H1 (cell line): ENCODE data around the gene ARHGAP32. TPM values are rescaled to one million over a fixed set of nuclear protein-coding genes. Genes with fewer than 3 reads are reported as not detected.

Experiments used
- CTCF ChIA-PET: fragments of 300-600 bp; sonication (Branson Sonifier 250); formaldehyde crosslinking; loops from one replicate; lab custom pipeline; 2021; ENCODE audit not compliant: partially characterized antibody; lab: Charles Lee
- POLR2A ChIA-PET: fragments of 300-600 bp; sonication (Branson Sonifier 250); formaldehyde crosslinking; loops from one replicate; lab custom pipeline; 2021; ENCODE audit warnings: inconsistent platforms; ENCODE audit not compliant: partially characterized antibody; lab: Charles Lee
- DNase-seq, 2 experiments: peaks; one replicate each; pipeline versions ENCODE4 v3.0.0 to v3.0.0-alpha.2; 2010 to 2022; ENCODE audit warnings: low spot score in 2 of 2, low read depth in 1 of 2, mixed read lengths in 1 of 2
- FAIRE-seq: peaks from 2 replicates; lab custom pipeline; 2011; peaks lifted over from hg19 to GRCh38; lab: Jason Lieb, UNC
- H2AFZ ChIP-seq: 2 replicates; pipeline ENCODE4 v1.8.1; 2012; ENCODE audit warnings: low read length, inconsistent platforms
- H2AK5ac ChIP-seq: 2 replicates; pipeline ENCODE4 v1.6.1; 2013; ENCODE audit warnings: low read depth, low read length
- H2BK120ac ChIP-seq: replicated peaks from 2 replicates; pipeline ENCODE3; 2013; ENCODE audit warnings: low read depth, low read length, inconsistent platforms
- H2BK12ac ChIP-seq: 2 replicates; pipeline ENCODE4 v1.6.1; 2013; ENCODE audit warnings: low read depth, low read length
- H2BK15ac ChIP-seq: 2 replicates; pipeline ENCODE4 v1.6.1; 2013; ENCODE audit warnings: low read length
- H2BK20ac ChIP-seq: 2 replicates; pipeline ENCODE4 v1.6.1; 2013; ENCODE audit warnings: low read length
- H2BK5ac ChIP-seq: 2 replicates; pipeline ENCODE4 v1.6.1; 2013; ENCODE audit warnings: low read depth, low read length
- H3K14ac ChIP-seq: 2 replicates; pipeline ENCODE4 v1.6.1; 2013; ENCODE audit warnings: inconsistent platforms; ENCODE audit not compliant: insufficient read length
- H3K18ac ChIP-seq: 2 replicates; pipeline ENCODE4 v1.6.1; 2013; ENCODE audit warnings: low read length; ENCODE audit errors: extremely low read depth
- H3K23ac ChIP-seq: 2 replicates; pipeline ENCODE4 v1.6.1; 2013; ENCODE audit warnings: inconsistent platforms; ENCODE audit not compliant: insufficient read length
- H3K23me2 ChIP-seq: 2 replicates; pipeline ENCODE4 v1.6.1; 2013; ENCODE audit warnings: low read depth, low read length
- H3K27ac ChIP-seq: 2 replicates; pipeline ENCODE4 v1.6.1; 2011; ENCODE audit warnings: low read depth, low read length, inconsistent platforms
- H3K27me3 ChIP-seq, 4 experiments: replicated peaks in 1 of 4; 1 replicate in 1 of 4; 2 replicates in 3 of 4; pipeline versions ENCODE4 v1.6.1 to v1.8.1; 2011 to 2013; ENCODE audit warnings: low read length in 3 of 4, mild to moderate bottlenecking in 3 of 4, inconsistent platforms in 2 of 4, mixed read lengths in 2 of 4, moderate library complexity in 1 of 4; ENCODE audit not compliant: control insufficient read depth in 3 of 4, insufficient read depth in 3 of 4; ENCODE audit errors: extremely low read depth in 1 of 4
- H3K36me3 ChIP-seq, 4 experiments: 2 replicates each; pipeline versions ENCODE4 v1.6.1 to v1.8.1; 2011 to 2013; ENCODE audit warnings: mild to moderate bottlenecking in 4 of 4, low read length in 3 of 4, moderate library complexity in 2 of 4, control low read depth in 1 of 4, inconsistent platforms in 1 of 4; ENCODE audit not compliant: insufficient read depth in 4 of 4, control insufficient read depth in 2 of 4
- H3K4ac ChIP-seq: replicated peaks from 2 replicates; pipeline ENCODE3; 2013; ENCODE audit warnings: low read length, low read depth, mixed read lengths, inconsistent platforms; ENCODE audit not compliant: insufficient read length
- H3K4me1 ChIP-seq, 4 experiments: replicated peaks in 1 of 4; 1 replicate in 1 of 4; 2 replicates in 3 of 4; pipeline versions ENCODE4 v1.6.1 to v1.8.1; 2011 to 2013; ENCODE audit warnings: low read length in 3 of 4, inconsistent platforms in 2 of 4, mixed read lengths in 1 of 4; ENCODE audit not compliant: insufficient read depth in 4 of 4, control insufficient read depth in 3 of 4
- H3K4me2 ChIP-seq, 2 experiments: 2 replicates each; pipeline versions ENCODE4 v1.6.1 to v1.8.1; 2011 to 2013; ENCODE audit warnings: low read depth in 2 of 2, low read length in 2 of 2, control low read depth in 1 of 2, inconsistent platforms in 1 of 2, mild to moderate bottlenecking in 1 of 2; ENCODE audit not compliant: insufficient read depth in 1 of 2
- H3K4me3 ChIP-seq, 4 experiments: fragments of 200-600, 300-600 bp in 1 of 4; sonication (generic), shearing (Covaris generic), sonication (Bioruptor Twin) in 1 of 4; 2 replicates each; pipeline versions ENCODE4 v1.5.1 to v1.8.1; 2011 to 2016; ENCODE audit warnings: low read length in 4 of 4, low read depth in 3 of 4, control low read depth in 2 of 4, inconsistent platforms in 2 of 4, mild to moderate bottlenecking in 2 of 4, mixed read lengths in 1 of 4, moderate library complexity in 1 of 4; ENCODE audit not compliant: insufficient read depth in 2 of 4; ENCODE audit errors: extremely low read depth in 1 of 4
- H3K56ac ChIP-seq: replicated peaks from 2 replicates; pipeline ENCODE3; 2013; ENCODE audit warnings: low read depth, mild to moderate bottlenecking, mixed read lengths, low read length, inconsistent platforms; ENCODE audit not compliant: insufficient read length
- H3K79me1 ChIP-seq: 2 replicates; pipeline ENCODE4 v1.6.1; 2013; ENCODE audit warnings: low read depth, low read length, control low read depth
- H3K79me2 ChIP-seq, 2 experiments: 2 replicates each; pipeline versions ENCODE4 v1.6.1 to v1.8.1; 2012 to 2013; ENCODE audit warnings: low read length in 2 of 2, mild to moderate bottlenecking in 2 of 2, inconsistent platforms in 1 of 2; ENCODE audit not compliant: insufficient read depth in 2 of 2, control insufficient read depth in 1 of 2
- H3K9ac ChIP-seq, 4 experiments: replicated peaks in 1 of 4; 1 replicate in 1 of 4; 2 replicates in 3 of 4; pipeline versions ENCODE4 v1.6.1 to v1.8.1; 2011 to 2013; ENCODE audit warnings: low read depth in 3 of 4, low read length in 3 of 4, control low read depth in 2 of 4, mild to moderate bottlenecking in 2 of 4, moderate library complexity in 2 of 4, inconsistent platforms in 1 of 4; ENCODE audit errors: extremely low read depth in 1 of 4
- H3K9me3 ChIP-seq, 2 experiments: 2 replicates each; pipeline versions ENCODE4 v1.6.1 to v1.8.1; 2012 to 2013; ENCODE audit warnings: mild to moderate bottlenecking in 2 of 2, moderate library complexity in 2 of 2, control low read depth in 1 of 2, inconsistent platforms in 1 of 2, low read depth in 1 of 2, low read length in 1 of 2, mixed read lengths in 1 of 2; ENCODE audit not compliant: insufficient read depth in 2 of 2
- H4K20me1 ChIP-seq, 2 experiments: replicated peaks in 1 of 2; 2 replicates each; pipeline versions ENCODE3 to v1.8.1; 2011 to 2013; ENCODE audit warnings: inconsistent platforms in 2 of 2, low read length in 2 of 2, mild to moderate bottlenecking in 1 of 2; ENCODE audit not compliant: insufficient read depth in 2 of 2, control insufficient read depth in 1 of 2
- H4K5ac ChIP-seq: 2 replicates; pipeline ENCODE4 v1.6.1; 2013; ENCODE audit warnings: low read length, low read depth, mixed read lengths, inconsistent platforms; ENCODE audit not compliant: insufficient read length
- H4K8ac ChIP-seq: 2 replicates; pipeline ENCODE4 v1.8.0; 2013; ENCODE audit warnings: mild to moderate bottlenecking, moderate library complexity, low read length, inconsistent platforms; ENCODE audit not compliant: insufficient read depth; ENCODE audit errors: extremely low read depth
- H4K91ac ChIP-seq: replicated peaks from 2 replicates; pipeline ENCODE3; 2013; ENCODE audit warnings: low read length, mixed read lengths, inconsistent platforms; ENCODE audit not compliant: insufficient read length
- BRCA1 ChIP-seq: IDR thresholded peaks from 2 replicates; pipeline ENCODE4 v1.6.1; 2012; ENCODE audit warnings: low read depth, low read length, improper control_type of control experiment
- CBX5 ChIP-seq: fragments of 300-800, 300-1000 bp; sonication (generic); IDR thresholded peaks from 2 replicates; pipeline ENCODE4 v1.7.1; 2016; ENCODE audit warnings: antibody characterized with exemption, low read length, low read depth
- EGR1 ChIP-seq: IDR thresholded peaks from 2 replicates; pipeline ENCODE4 v1.6.1; 2011; ENCODE audit warnings: low read depth, low read length, borderline replicate concordance
- GTF2F1 ChIP-seq: IDR thresholded peaks from 2 replicates; pipeline ENCODE4 v1.6.1; 2012; ENCODE audit warnings: low read depth, low read length, improper control_type of control experiment, borderline replicate concordance
- KDM4A ChIP-seq: IDR thresholded peaks from one replicate; pipeline ENCODE4 v1.7.1; 2012; ENCODE audit warnings: low read depth, mild to moderate bottlenecking, moderate library complexity, low read length, inconsistent platforms; ENCODE audit not compliant: severe bottlenecking
- MAFK ChIP-seq: IDR thresholded peaks from 2 replicates; pipeline ENCODE4 v1.6.1; 2012; ENCODE audit warnings: low read depth, mild to moderate bottlenecking, improper control_type of control experiment, low read length
- RAD21 ChIP-seq, 2 experiments: IDR thresholded peaks in 1 of 2; conservative IDR thresholded peaks in 1 of 2; 2 replicates each; pipeline ENCODE4 v1.6.1; 2011; ENCODE audit warnings: low read depth in 2 of 2, low read length in 2 of 2, improper control_type of control experiment in 1 of 2, inconsistent platforms in 1 of 2, mild to moderate bottlenecking in 1 of 2, moderate library complexity in 1 of 2
- RBBP5 ChIP-seq: IDR thresholded peaks from 2 replicates; pipeline ENCODE4 v1.7.1; 2012; ENCODE audit warnings: low read depth, mild to moderate bottlenecking, inconsistent platforms, low read length, moderate library complexity, borderline replicate concordance
- RFX5 ChIP-seq: IDR thresholded peaks from 2 replicates; pipeline ENCODE4 v1.6.1; 2011; ENCODE audit warnings: low read depth, low read length, improper control_type of control experiment, borderline replicate concordance
- SIN3A ChIP-seq, 2 experiments: IDR thresholded peaks in 1 of 2; conservative IDR thresholded peaks in 1 of 2; 2 replicates each; pipeline ENCODE4 v1.6.1; 2011 to 2012; ENCODE audit warnings: low read length in 2 of 2, improper control_type of control experiment in 1 of 2, low read depth in 1 of 2, mild to moderate bottlenecking in 1 of 2
- SRF ChIP-seq: IDR thresholded peaks from 2 replicates; pipeline ENCODE4 v1.6.1; 2011; ENCODE audit warnings: mild to moderate bottlenecking, low read depth, low read length, moderate library complexity
- TAF1 ChIP-seq: IDR thresholded peaks from 2 replicates; pipeline ENCODE4 v1.6.1; 2011; ENCODE audit warnings: mild to moderate bottlenecking, low read depth, low read length
- TCF12 ChIP-seq: IDR thresholded peaks from 2 replicates; pipeline ENCODE4 v1.6.1; 2011; ENCODE audit warnings: low read depth, mild to moderate bottlenecking, low read length
- ZNF274 ChIP-seq: IDR thresholded peaks from 2 replicates; pipeline ENCODE4 v1.7.0; 2012; ENCODE audit warnings: low read length, borderline replicate concordance; ENCODE audit errors: extremely low read depth
- WGBS, 2 experiments: shearing (Covaris generic) in 1 of 2; methylation state at CpG; one replicate each; pipeline versions ENCODE4 v1.1.6 to v1.1.7; 2013 to 2015; ENCODE audit warnings: low lambda C conversion rate in 2 of 2, mixed read lengths in 2 of 2, inconsistent platforms in 1 of 2, low coverage in 1 of 2, missing lambda C conversion rate in 1 of 2; ENCODE audit not compliant: insufficient replicate concordance in 2 of 2, insufficient coverage in 1 of 2, insufficient read length in 1 of 2; ENCODE audit errors: extremely low coverage in 1 of 2, missing lambda C conversion rate in 1 of 2; 5-methylcytosine and 5-hydroxymethylcytosine counted together
- polyA plus RNA-seq, 7 experiments: library from polyadenylated mRNA; depleted of rRNA in 3 of 7; stranded (reverse) in 5 of 7; unstranded in 2 of 7; fragments of >200 nt in 5 of 7; fragments of 200-250 nt in 2 of 7; gene quantifications; 1 replicate in 5 of 7; 2 replicates in 1 of 7; 4 replicates in 1 of 7; pipeline versions ENCODE4 v1.2.1 to v1.2.3, GENCODE V29; 2011 to 2013; ENCODE audit warnings: missing spikeins in 2 of 7, mixed read lengths in 2 of 7
- total RNA-seq: library from RNA; stranded (reverse); fragmentation: NEBNext Ultra II Directional; extraction: Animal tissue kit (Norgen Biotek cat#: 25700); gene quantifications from 2 replicates; pipeline ENCODE4 v1.2.1, GENCODE V29; 2021

The ARHGAP32 gene
- total and polyA plus RNA-seq, 2 of the 8 experiments (the other 6 are each of a cell fraction or from before 2014, with no cell fraction given) = 13.7 to 30.0 TPM

GRCh38 chr11:128961645-128962044 lies 230.5 kb downstream of the ARHGAP32 start:
- Histone ChIP-seq H3K4ac (no peak overlapping the region), H4K20me1 (no peaks in the 10 kb centered on the region), H4K5ac (no peak overlapping the region), H3K56ac (no peak overlapping the region), H3K9me3 (no peaks in the 10 kb centered on the region), H3K4me3 (no peak overlapping the region), H2BK20ac (no peak overlapping the region), H3K9ac (no peak overlapping the region), H3K79me1 (no peaks in the 10 kb centered on the region), H4K8ac (no peak overlapping the region), H2AFZ (no peak overlapping the region), H2BK12ac (no peak overlapping the region), H2BK120ac (no peak overlapping the region), H2BK5ac (no peak overlapping the region), H3K79me2 (no peaks in the 10 kb centered on the region), H2BK15ac (no peak overlapping the region), H3K14ac (no peak overlapping the region), H3K4me2 (no peak overlapping the region), H3K4me1 (no peaks in the 10 kb centered on the region), H4K91ac (no peak overlapping the region), H2AK5ac (no peak overlapping the region), H3K36me3 (no peaks in the 10 kb centered on the region; a peak in 1 of 8 replicates), H3K27me3 (no peaks in the 10 kb centered on the region; a peak in 1 of 7 replicates), H3K18ac (no peak overlapping the region), H3K23ac (no peak overlapping the region), H3K23me2 (no peaks in the 10 kb centered on the region), H3K27ac (no peak overlapping the region)
- no peak for FAIRE-seq
- CTCF ChIA-PET = interaction anchor here (1.4 to 20.6 kb wide), 3 partner anchors 13 to 72 kb away, joined by 4 to 473 read pairs (median 6); partner anchors contain the start of gene KCNJ5
- TF ChIP-seq RBBP5 = no peak
- TF ChIP-seq GTF2F1 = no peak
- no peak for TF ChIP-seq TCF12
- TF ChIP-seq SIN3A (conservative IDR thresholded peaks at IDR 0.05 in 1 of 2, IDR thresholded peaks at IDR 0.05 in 1 of 2; ENCODE audit: low read depth in 1 of 2, low read length in 2 of 2) = no peak
- no peak for TF ChIP-seq BRCA1
- TF ChIP-seq CBX5 = no peak
- no peak for TF ChIP-seq RFX5
- TF ChIP-seq ZNF274 = no peak
- TF ChIP-seq KDM4A = no peak
- no peak for TF ChIP-seq SRF
- TF ChIP-seq TAF1 = no peak
- TF ChIP-seq EGR1 = no peak
- no peak for TF ChIP-seq MAFK
- no peak for TF ChIP-seq RAD21 (IDR thresholded peaks at IDR 0.05 in 1 of 2, conservative IDR thresholded peaks at IDR 0.05 in 1 of 2; ENCODE audit: low read depth in 2 of 2, low read length in 2 of 2)
- WGBS, 2 experiments = 85% methylated on average over 2 of the region's 2 CpGs; no CpG with 5 or more reads in 1 of the 2 experiments
- POLR2A ChIA-PET = no interaction called here
- DNase-seq = no peak
